ENCODE measurements around the gene PHF2.

DNA sequence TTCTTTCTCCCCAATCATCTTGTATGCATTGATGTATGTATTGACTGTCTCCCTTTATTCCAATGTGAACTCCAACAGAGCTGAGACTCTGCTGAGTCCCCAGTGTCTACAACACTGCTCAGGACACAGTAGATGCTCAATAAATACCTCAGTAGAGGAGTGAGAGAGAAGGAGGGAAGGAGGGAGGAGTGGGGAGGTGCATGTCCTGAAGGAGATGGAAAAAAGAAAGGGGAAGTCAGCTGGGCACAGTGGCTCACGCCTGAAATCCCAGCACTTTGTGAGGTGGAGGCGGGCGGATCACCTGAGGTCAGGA lies 2.9 kb upstream of the PHF2 start:
- TF ChIP-seq, protein P1, sequence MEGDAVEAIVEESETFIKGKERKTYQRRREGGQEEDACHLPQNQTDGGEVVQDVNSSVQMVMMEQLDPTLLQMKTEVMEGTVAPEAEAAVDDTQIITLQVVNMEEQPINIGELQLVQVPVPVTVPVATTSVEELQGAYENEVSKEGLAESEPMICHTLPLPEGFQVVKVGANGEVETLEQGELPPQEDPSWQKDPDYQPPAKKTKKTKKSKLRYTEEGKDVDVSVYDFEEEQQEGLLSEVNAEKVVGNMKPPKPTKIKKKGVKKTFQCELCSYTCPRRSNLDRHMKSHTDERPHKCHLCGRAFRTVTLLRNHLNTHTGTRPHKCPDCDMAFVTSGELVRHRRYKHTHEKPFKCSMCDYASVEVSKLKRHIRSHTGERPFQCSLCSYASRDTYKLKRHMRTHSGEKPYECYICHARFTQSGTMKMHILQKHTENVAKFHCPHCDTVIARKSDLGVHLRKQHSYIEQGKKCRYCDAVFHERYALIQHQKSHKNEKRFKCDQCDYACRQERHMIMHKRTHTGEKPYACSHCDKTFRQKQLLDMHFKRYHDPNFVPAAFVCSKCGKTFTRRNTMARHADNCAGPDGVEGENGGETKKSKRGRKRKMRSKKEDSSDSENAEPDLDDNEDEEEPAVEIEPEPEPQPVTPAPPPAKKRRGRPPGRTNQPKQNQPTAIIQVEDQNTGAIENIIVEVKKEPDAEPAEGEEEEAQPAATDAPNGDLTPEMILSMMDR (conservative IDR thresholded peaks at IDR 0.05; ENCODE audit: low read depth, low read length): no peak
- TF ChIP-seq RCOR1 (IDR thresholded peaks at IDR 0.05; ENCODE audit: insufficient replicate concordance, low read length) (no peak), POLR2A (IDR thresholded peaks at IDR 0.05; ENCODE audit: low read depth, low read length) (no peak)
- TF ChIP-seq, protein P2, sequence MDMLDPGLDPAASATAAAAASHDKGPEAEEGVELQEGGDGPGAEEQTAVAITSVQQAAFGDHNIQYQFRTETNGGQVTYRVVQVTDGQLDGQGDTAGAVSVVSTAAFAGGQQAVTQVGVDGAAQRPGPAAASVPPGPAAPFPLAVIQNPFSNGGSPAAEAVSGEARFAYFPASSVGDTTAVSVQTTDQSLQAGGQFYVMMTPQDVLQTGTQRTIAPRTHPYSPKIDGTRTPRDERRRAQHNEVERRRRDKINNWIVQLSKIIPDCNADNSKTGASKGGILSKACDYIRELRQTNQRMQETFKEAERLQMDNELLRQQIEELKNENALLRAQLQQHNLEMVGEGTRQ (IDR thresholded peaks at IDR 0.05; ENCODE audit: low read depth, low read length): no peak
